ENCODE results near the gene ATAT1.
A peak's percentile ranks its signal among the peaks of the same experiment; 100 is the strongest.

ATAT1 gene

DNA sequence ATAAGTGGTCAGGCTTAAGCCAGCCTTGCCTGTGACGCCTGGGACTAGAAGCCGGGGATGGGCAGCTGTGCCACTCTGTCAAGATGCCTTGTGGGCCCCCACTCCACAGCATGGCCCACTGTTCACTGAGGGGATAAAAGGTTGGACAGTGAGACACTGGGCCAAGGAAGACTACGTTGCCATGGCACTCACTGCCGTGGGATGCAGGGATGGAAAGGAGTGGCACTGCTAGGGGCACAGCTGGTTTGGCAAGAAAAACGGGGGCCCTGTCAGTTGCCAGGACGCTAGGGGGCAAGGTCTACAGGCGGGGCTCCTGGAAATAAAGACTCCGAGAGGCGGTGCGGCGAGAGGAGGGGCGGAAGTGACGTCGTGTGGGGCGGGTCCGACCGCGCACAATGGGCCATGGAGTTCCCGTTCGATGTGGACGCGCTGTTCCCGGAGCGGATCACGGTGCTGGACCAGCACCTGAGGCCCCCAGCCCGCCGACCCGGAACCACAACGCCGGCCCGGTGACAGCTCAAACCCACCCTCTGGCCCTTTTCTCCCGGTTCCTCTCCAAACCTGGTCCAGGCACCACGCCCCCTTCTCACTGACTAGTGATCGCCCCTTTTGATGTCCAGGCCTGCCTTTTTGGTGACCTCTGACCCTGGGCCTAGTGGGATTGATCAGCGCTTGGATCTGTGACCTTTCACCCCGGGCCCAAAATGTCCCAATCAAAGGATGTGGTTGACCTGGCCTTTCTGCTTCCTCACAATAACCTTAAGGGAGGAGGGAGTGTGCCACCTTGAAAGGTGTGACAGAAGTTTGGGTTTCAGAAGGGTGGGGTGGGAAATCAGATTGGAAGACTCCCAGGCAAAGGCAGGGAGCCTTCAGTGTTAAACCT is at the start of gene ATAT1:
Gene ATAT1 (plus strand): TSS at position 391 of the 883 bp plus-strand sequence.
- TF ChIP-seq, protein P1, sequence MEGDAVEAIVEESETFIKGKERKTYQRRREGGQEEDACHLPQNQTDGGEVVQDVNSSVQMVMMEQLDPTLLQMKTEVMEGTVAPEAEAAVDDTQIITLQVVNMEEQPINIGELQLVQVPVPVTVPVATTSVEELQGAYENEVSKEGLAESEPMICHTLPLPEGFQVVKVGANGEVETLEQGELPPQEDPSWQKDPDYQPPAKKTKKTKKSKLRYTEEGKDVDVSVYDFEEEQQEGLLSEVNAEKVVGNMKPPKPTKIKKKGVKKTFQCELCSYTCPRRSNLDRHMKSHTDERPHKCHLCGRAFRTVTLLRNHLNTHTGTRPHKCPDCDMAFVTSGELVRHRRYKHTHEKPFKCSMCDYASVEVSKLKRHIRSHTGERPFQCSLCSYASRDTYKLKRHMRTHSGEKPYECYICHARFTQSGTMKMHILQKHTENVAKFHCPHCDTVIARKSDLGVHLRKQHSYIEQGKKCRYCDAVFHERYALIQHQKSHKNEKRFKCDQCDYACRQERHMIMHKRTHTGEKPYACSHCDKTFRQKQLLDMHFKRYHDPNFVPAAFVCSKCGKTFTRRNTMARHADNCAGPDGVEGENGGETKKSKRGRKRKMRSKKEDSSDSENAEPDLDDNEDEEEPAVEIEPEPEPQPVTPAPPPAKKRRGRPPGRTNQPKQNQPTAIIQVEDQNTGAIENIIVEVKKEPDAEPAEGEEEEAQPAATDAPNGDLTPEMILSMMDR (IDR thresholded peaks at IDR 0.05; ENCODE audit: low read depth, low read length): peak; percentile 39
- DNase-seq (ENCODE audit: extremely low read depth, low read depth): no peak

DNA sequence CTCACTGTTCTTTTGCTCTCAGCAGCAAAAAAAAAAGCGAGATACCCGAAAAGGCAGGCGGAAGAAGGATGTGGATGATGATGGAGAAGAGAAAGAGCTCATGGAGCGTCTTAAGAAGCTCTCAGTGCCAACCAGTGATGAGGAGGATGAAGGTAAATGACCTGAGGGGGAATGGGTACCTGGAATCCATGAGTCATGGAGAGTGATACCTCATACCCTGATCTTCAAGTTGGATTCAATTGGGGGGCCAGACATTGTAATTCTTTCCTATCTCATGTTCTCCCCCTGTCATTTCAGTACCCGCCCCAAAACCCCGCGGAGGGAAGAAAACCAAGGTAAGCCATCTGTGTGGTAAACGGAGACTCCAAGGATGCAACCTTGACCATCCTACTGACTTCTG is 48.6 kb upstream of the ATAT1 start:
- TF ChIP-seq, protein P1 (IDR thresholded peaks at IDR 0.05; ENCODE audit: low read depth, low read length): no peak
- DNase-seq (ENCODE audit: extremely low read depth, low read depth): no peak

DNA sequence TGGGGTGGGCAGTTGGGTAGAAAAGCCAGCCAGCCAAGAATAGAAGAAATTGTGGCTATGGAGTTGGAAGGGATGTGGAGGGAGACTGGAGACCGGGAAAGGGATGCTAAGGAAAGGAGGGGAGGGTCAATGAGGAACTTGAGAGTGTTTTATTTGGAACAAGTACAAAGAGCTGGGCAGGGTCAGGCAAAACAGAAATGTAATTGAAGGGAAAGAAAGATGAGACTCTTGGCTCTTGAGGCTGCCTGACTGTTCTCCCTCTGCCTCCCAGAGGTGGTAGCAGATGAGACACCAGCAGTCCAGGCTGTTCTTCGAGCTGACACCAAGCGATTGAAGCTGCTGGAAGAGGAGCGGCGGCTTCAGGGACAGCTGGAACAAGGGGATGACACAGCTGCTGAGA is 42.8 kb upstream of the ATAT1 start:
- TF ChIP-seq, protein P1 (IDR thresholded peaks at IDR 0.05; ENCODE audit: low read depth, low read length): no peak
- DNase-seq (ENCODE audit: extremely low read depth, low read depth): no peak

DNA sequence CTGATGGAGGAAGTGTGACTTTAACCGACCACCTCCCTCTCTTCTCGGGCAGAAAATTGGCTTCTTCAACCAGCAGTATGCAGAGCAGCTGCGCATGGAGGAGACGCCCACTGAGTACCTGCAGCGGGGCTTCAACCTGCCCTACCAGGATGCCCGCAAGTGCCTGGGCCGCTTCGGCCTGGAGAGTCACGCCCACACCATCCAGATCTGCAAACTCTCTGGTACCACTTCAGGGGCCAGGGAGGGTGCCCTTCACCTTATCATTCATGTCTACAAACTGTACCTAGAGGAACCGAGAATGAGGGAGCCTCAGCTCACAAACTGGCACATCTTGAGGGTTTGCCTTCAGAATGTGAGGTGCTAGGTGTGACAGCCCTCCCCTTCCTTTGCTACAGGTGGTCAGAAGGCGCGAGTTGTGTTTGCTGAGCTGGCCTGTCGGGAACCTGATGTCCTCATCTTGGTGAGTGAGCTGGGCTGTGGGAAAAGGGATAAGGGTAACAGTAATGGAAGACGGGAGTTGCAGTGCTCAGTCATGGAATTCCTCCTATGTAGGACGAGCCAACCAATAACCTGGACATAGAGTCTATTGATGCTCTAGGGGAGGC is 36.8 kb upstream of the ATAT1 start:
- TF ChIP-seq, protein P1 (IDR thresholded peaks at IDR 0.05; ENCODE audit: low read depth, low read length): no peak
- DNase-seq (ENCODE audit: extremely low read depth, low read depth): no peak

DNA sequence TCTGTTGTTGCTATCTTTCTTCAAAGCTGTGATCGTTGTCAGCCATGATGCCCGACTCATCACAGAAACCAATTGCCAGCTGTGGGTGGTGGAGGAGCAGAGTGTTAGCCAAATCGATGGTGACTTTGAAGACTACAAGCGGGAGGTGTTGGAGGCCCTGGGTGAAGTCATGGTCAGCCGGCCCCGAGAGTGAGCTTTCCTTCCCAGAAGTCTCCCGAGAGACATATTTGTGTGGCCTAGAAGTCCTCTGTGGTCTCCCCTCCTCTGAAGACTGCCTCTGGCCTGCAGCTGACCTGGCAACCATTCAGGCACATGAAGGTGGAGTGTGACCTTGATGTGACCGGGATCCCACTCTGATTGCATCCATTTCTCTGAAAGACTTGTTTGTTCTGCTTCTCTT is 36.2 kb upstream of the ATAT1 start:
- no peak for DNase-seq (ENCODE audit: extremely low read depth, low read depth)
- TF ChIP-seq, protein P1 (IDR thresholded peaks at IDR 0.05; ENCODE audit: low read depth, low read length): no peak

DNA sequence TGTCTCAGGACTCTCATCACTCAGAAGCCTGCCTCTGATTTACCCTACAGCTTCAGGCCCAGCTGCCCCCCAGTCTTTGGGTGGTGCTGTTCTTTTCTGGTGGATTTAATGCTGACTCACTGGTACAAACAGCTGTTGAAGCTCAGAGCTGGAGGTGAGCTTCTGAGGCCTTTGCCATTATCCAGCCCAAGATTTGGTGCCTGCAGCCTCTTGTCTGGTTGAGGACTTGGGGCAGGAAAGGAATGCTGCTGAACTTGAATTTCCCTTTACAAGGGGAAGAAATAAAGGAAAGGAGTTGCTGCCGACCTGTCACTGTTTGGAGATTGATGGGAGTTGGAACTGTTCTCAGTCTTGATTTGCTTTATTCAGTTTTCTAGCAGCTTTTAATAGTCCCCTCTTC is 35.7 kb upstream of the ATAT1 start:
- TF ChIP-seq, protein P1 (IDR thresholded peaks at IDR 0.05; ENCODE audit: low read depth, low read length): no peak
- no peak for DNase-seq (ENCODE audit: extremely low read depth, low read depth)

DNA sequence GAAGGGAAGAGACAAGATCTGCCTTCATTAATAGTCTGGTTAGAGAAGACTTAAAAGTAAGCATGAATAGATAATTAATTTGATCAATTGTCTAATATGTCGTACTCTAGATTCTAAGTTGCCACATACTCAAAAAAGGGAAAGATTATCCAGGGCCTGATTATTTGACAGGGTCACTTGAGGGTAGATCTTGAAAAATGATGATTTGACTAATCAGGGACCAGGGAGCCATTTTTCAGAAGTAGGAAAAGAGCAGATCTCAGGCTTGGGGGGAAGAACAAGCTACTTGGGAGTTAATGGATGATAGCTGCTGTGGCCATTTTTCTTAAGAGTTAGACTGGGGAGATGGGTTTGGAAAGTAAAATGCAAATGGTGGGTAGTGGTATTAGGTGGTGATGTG is 34.4 kb upstream of the ATAT1 start:
- no peak for DNase-seq (ENCODE audit: extremely low read depth, low read depth)
- TF ChIP-seq, protein P1 (IDR thresholded peaks at IDR 0.05; ENCODE audit: low read depth, low read length): no peak
